K562 (cell line): ENCODE data around the gene ACKR2. TPM values are rescaled to one million over a fixed set of nuclear protein-coding genes. Genes with fewer than 3 reads are reported as not detected.

ENCODE experiments used
- ATAC-seq: fragments of 200-7000 bp; cut with Tn5 transposase; 3 replicates; pipeline ENCODE4 v1.9.1; 2020; ENCODE audit warnings: moderate library complexity
- BruUV-seq: library from RNA; stranded (reverse); fragments of 400-500 nt; replicated peaks from 2 replicates; lab custom pipeline; 2021; lab: Mats Ljungman, UMichigan
- CTCF ChIA-PET: fragments of 300-600 bp; formaldehyde crosslinking; extraction: SDS; loops from one replicate; lab custom pipeline; 2021; ENCODE audit warnings: low intra/inter-chr PET ratio; lab: Yijun Ruan, JAX
- POLR2A ChIA-PET: fragments of 300-600, 350-650 bp; sonication (Branson Sonifier 250); formaldehyde crosslinking; extraction: SDS; loops from one replicate; lab custom pipeline; 2021; ENCODE audit warnings: antibody characterized with exemption, inconsistent platforms; lab: Yijun Ruan, JAX
- DNase-seq, 4 experiments: peaks; one replicate each; pipeline versions ENCODE4 v3.0.0 to v3.0.0-alpha.2; 2011 to 2018; ENCODE audit warnings: low spot score in 3 of 4, mixed read lengths in 3 of 4; ENCODE audit errors: extremely low read depth in 1 of 4
- FAIRE-seq: peaks from 2 replicates; lab custom pipeline; 2011; peaks lifted over from hg19 to GRCh38; lab: Jason Lieb, UNC
- H2AFZ ChIP-seq: 2 replicates; pipeline ENCODE4 v1.6.0; 2011; ENCODE audit warnings: low read depth, low read length, control low read depth, inconsistent platforms
- H3K27ac ChIP-seq: fragments of 200-600 bp; 3 replicates; pipeline ENCODE4 v1.8.0; 2011; ENCODE audit warnings: low read depth, mild to moderate bottlenecking, control low read depth, inconsistent platforms, low read length, moderate library complexity, mixed read lengths; ENCODE audit errors: extremely low read depth
- H3K27me3 ChIP-seq, 2 experiments: fragments of 300-600 bp in 1 of 2; 2 replicates in 1 of 2; 3 replicates in 1 of 2; pipeline versions ENCODE4 v1.6.0 to v1.8.0; 2011; ENCODE audit warnings: inconsistent platforms in 2 of 2, low read length in 2 of 2, mild to moderate bottlenecking in 1 of 2, mixed read lengths in 1 of 2, moderate library complexity in 1 of 2; ENCODE audit not compliant: control insufficient read depth in 2 of 2, insufficient read depth in 2 of 2
- H3K36me3 ChIP-seq: fragments of 300-600 bp; 3 replicates; pipeline ENCODE4 v1.8.0; 2011; ENCODE audit warnings: mild to moderate bottlenecking, low read length, inconsistent platforms; ENCODE audit not compliant: control insufficient read depth, insufficient read depth
- H3K4me1 ChIP-seq, 2 experiments: fragments of 200-600 bp in 1 of 2; replicated peaks in 1 of 2; 2 replicates in 1 of 2; 3 replicates in 1 of 2; pipeline versions ENCODE4 v1.5.1 to v1.8.0; 2011; ENCODE audit warnings: inconsistent platforms in 2 of 2, low read length in 2 of 2, mild to moderate bottlenecking in 1 of 2, mixed read lengths in 1 of 2, moderate library complexity in 1 of 2; ENCODE audit not compliant: control insufficient read depth in 2 of 2, insufficient read depth in 2 of 2
- H3K4me2 ChIP-seq: 2 replicates; pipeline ENCODE4 v1.6.1; 2011; ENCODE audit warnings: low read length, control low read depth, inconsistent platforms, mixed read lengths; ENCODE audit not compliant: insufficient read depth
- H3K4me3 ChIP-seq: fragments of 200-600 bp; sonication (generic), shearing (Covaris generic); 2 replicates; pipeline ENCODE4 v1.5.1; 2016; ENCODE audit warnings: control low read depth, inconsistent platforms
- H3K79me2 ChIP-seq: fragments of 200-600 bp; 3 replicates; pipeline ENCODE4 v1.8.0; 2011; ENCODE audit warnings: low read length, inconsistent platforms; ENCODE audit not compliant: control insufficient read depth, insufficient read depth
- H3K9ac ChIP-seq, 2 experiments: 2 replicates each; pipeline versions ENCODE4 v1.6.0 to v1.6.1; 2011; ENCODE audit warnings: low read depth in 2 of 2, low read length in 2 of 2, control low read depth in 1 of 2, inconsistent platforms in 1 of 2, mild to moderate bottlenecking in 1 of 2, mixed read lengths in 1 of 2; ENCODE audit not compliant: insufficient read depth in 1 of 2
- H3K9me1 ChIP-seq: one replicate; pipeline ENCODE4 v1.6.0; 2011; ENCODE audit warnings: inconsistent platforms, mild to moderate bottlenecking, low read length, moderate library complexity; ENCODE audit not compliant: control insufficient read depth, insufficient read depth
- H3K9me3 ChIP-seq: replicated peaks from 2 replicates; pipeline ENCODE4 v1.5.1; 2011; ENCODE audit warnings: low read depth, low read length, inconsistent platforms; ENCODE audit not compliant: control insufficient read depth, insufficient read depth
- H4K20me1 ChIP-seq: replicated peaks from 2 replicates; pipeline ENCODE4 v1.6.1; 2011; ENCODE audit warnings: low read length, inconsistent platforms, mixed read lengths; ENCODE audit not compliant: control insufficient read depth, insufficient read depth
- BRCA1 ChIP-seq, 2 experiments: fragments of 450-650 bp in 1 of 2; sonication (generic) in 1 of 2; formaldehyde crosslinking in 1 of 2; IDR thresholded peaks; 2 replicates each; pipeline versions ENCODE4 v1.5.0 to v1.6.1; 2017 to 2020; ENCODE audit warnings: mild to moderate bottlenecking in 1 of 2, missing genetic modification reagents in 1 of 2
- in situ Hi-C: fragments of 300-500 bp; cut with MboI; formaldehyde crosslinking; loops from 4 replicates; pipeline ENCODE4 v1.15.0; 2018; ENCODE audit warnings: inconsistent platforms, mixed read lengths
- intact Hi-C: fragments of 100-400 bp; cut with micrococcal nuclease; formaldehyde crosslinking; loops from 2 replicates; pipeline ENCODE4 v1.14.2; 2022
- polyA plus RNA-seq, 8 experiments: library from polyadenylated mRNA; depleted of rRNA in 4 of 8; stranded (reverse) in 5 of 8; unstranded in 3 of 8; fragments of >200 nt; fragmentation: Nextera tagmentation in 2 of 8; fragmentation: Illumina TruSeq in 1 of 8; extraction: Ambion mirVana in 2 of 8; extraction: Trizol in 1 of 8; gene quantifications; 2 replicates each; pipeline versions ENCODE4 v1.2.1 to v1.2.3, GENCODE V29; 2011 to 2014; ENCODE audit warnings: inconsistent platforms in 1 of 8, missing spikeins in 1 of 8
- total RNA-seq, 7 experiments: library from RNA; depleted of rRNA in 6 of 7; stranded (reverse); fragments of >200 nt in 6 of 7; fragmentation: Illumina TruSeq in 2 of 7; extraction: Trizol in 2 of 7; gene quantifications; 2 replicates each; pipeline versions ENCODE4 v1.2.1 to v1.2.3, GENCODE V29; 2011 to 2021; ENCODE audit warnings: low replicate concordance in 1 of 7
- TF ChIP-seq, protein P1 (sequence below): sonication (generic); formaldehyde crosslinking; IDR thresholded peaks from 2 replicates; pipeline ENCODE4 v1.8.1; 2023; ENCODE audit warnings: missing genetic modification reagents, mild to moderate bottlenecking, borderline replicate concordance
- TF ChIP-seq, protein P2 (sequence below): sonication (generic); formaldehyde crosslinking; IDR thresholded peaks from 2 replicates; pipeline ENCODE4 v1.8.0; 2023; ENCODE audit warnings: missing genetic modification reagents, mild to moderate bottlenecking, borderline replicate concordance

The ACKR2 gene
- total and polyA plus RNA-seq, 9 of the 15 experiments (the other 6 are each of a cell fraction or from before 2014, with no cell fraction given), result 0.03 to 0.69 (median 0.25) TPM; not detected in 1

DNA sequence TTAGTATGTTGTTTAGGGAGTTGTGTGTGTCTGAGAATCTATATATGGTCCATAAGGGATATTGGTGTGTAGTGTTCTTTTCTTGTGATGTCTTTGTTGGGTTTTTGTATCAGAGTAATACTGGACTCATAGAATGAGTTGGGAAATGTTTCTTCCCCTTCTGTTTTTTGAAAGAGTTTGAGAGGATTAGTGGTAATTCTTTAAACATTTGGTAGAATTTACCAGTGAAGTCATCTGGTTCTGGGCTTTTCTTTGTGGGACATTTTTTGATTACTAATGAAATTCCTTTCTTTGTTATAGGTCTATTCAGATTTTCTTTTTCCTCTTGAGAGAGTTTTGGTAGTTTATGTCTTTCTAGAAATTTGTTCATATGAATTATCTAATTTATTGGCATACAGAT is 16.9 kb downstream of the ACKR2 start:
- no TSS peak for BruUV-seq
- ATAC-seq, result no peak
- FAIRE-seq, result no peak
- H3K36me3 ChIP-seq, result no peaks in the 10 kb centered on the region
- no peaks in the 10 kb centered on the region for H3K9me3 ChIP-seq
- POLR2A ChIA-PET, result no interaction called here
- H4K20me1 ChIP-seq, result no peaks in the 10 kb centered on the region
- 0 out of 5 replicates have a peak, but pooled peaks cover 0 to 2% of the 10 kb centered on the region in 2 experiments for H3K27me3 ChIP-seq
- no peak overlapping the region for H3K9ac ChIP-seq
- no peaks in the 10 kb centered on the region for H3K9me1 ChIP-seq
- DNase-seq, result no peak
- TF ChIP-seq, protein P1, sequence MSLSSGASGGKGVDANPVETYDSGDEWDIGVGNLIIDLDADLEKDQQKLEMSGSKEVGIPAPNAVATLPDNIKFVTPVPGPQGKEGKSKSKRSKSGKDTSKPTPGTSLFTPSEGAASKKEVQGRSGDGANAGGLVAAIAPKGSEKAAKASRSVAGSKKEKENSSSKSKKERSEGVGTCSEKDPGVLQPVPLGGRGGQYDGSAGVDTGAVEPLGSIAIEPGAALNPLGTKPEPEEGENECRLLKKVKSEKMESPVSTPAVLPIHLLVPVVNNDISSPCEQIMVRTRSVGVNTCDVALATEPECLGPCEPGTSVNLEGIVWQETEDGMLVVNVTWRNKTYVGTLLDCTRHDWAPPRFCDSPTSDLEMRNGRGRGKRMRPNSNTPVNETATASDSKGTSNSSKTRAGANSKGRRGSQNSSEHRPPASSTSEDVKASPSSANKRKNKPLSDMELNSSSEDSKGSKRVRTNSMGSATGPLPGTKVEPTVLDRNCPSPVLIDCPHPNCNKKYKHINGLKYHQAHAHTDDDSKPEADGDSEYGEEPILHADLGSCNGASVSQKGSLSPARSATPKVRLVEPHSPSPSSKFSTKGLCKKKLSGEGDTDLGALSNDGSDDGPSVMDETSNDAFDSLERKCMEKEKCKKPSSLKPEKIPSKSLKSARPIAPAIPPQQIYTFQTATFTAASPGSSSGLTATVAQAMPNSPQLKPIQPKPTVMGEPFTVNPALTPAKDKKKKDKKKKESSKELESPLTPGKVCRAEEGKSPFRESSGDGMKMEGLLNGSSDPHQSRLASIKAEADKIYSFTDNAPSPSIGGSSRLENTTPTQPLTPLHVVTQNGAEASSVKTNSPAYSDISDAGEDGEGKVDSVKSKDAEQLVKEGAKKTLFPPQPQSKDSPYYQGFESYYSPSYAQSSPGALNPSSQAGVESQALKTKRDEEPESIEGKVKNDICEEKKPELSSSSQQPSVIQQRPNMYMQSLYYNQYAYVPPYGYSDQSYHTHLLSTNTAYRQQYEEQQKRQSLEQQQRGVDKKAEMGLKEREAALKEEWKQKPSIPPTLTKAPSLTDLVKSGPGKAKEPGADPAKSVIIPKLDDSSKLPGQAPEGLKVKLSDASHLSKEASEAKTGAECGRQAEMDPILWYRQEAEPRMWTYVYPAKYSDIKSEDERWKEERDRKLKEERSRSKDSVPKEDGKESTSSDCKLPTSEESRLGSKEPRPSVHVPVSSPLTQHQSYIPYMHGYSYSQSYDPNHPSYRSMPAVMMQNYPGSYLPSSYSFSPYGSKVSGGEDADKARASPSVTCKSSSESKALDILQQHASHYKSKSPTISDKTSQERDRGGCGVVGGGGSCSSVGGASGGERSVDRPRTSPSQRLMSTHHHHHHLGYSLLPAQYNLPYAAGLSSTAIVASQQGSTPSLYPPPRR (CRISPR knock-in tag), result no peak
- TF ChIP-seq BRCA1 (IDR thresholded peaks at IDR 0.05) (no peak), BRCA1 (CRISPR knock-in tag; IDR thresholded peaks at IDR 0.05) (no peak)
- TF ChIP-seq, protein P2, sequence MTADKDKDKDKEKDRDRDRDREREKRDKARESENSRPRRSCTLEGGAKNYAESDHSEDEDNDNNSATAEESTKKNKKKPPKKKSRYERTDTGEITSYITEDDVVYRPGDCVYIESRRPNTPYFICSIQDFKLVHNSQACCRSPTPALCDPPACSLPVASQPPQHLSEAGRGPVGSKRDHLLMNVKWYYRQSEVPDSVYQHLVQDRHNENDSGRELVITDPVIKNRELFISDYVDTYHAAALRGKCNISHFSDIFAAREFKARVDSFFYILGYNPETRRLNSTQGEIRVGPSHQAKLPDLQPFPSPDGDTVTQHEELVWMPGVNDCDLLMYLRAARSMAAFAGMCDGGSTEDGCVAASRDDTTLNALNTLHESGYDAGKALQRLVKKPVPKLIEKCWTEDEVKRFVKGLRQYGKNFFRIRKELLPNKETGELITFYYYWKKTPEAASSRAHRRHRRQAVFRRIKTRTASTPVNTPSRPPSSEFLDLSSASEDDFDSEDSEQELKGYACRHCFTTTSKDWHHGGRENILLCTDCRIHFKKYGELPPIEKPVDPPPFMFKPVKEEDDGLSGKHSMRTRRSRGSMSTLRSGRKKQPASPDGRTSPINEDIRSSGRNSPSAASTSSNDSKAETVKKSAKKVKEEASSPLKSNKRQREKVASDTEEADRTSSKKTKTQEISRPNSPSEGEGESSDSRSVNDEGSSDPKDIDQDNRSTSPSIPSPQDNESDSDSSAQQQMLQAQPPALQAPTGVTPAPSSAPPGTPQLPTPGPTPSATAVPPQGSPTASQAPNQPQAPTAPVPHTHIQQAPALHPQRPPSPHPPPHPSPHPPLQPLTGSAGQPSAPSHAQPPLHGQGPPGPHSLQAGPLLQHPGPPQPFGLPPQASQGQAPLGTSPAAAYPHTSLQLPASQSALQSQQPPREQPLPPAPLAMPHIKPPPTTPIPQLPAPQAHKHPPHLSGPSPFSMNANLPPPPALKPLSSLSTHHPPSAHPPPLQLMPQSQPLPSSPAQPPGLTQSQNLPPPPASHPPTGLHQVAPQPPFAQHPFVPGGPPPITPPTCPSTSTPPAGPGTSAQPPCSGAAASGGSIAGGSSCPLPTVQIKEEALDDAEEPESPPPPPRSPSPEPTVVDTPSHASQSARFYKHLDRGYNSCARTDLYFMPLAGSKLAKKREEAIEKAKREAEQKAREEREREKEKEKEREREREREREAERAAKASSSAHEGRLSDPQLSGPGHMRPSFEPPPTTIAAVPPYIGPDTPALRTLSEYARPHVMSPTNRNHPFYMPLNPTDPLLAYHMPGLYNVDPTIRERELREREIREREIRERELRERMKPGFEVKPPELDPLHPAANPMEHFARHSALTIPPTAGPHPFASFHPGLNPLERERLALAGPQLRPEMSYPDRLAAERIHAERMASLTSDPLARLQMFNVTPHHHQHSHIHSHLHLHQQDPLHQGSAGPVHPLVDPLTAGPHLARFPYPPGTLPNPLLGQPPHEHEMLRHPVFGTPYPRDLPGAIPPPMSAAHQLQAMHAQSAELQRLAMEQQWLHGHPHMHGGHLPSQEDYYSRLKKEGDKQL (CRISPR knock-in tag), result no peak
- in situ Hi-C loops, result loop anchor here (5.0 kb wide), 1 partner anchor 44 kb away; no protein-coding TSS in a partner anchor
- no peak overlapping the region for H3K4me3 ChIP-seq
- CTCF ChIA-PET, result no interaction called here
- no peaks in the 10 kb centered on the region for H3K79me2 ChIP-seq
- H2AFZ ChIP-seq, result no peak overlapping the region
- no peak overlapping the region for H3K4me2 ChIP-seq
- no peak overlapping the region for H3K27ac ChIP-seq
- no peaks in the 10 kb centered on the region for H3K4me1 ChIP-seq
- intact Hi-C loops, result no loop called here
